HepG2 (cell line): Measurements from ENCODE around the gene COBLL1. TPM values are rescaled to one million over a fixed set of nuclear protein-coding genes. Genes with fewer than 3 reads are reported as not detected.

Experiments used
- CSRNP1 ChIP-seq: sonication (generic); formaldehyde crosslinking; IDR thresholded peaks from 2 replicates; pipeline ENCODE4 v1.8.1; 2023; ENCODE audit warnings: mild to moderate bottlenecking, missing genetic modification reagents
- ZNF3 ChIP-seq: IDR thresholded peaks from 2 replicates; pipeline ENCODE4 v1.7.0; 2017; ENCODE audit warnings: inconsistent platforms
- ZNF317 ChIP-seq: sonication (generic); formaldehyde crosslinking; IDR thresholded peaks from 2 replicates; pipeline ENCODE4 v1.5.0; 2020; ENCODE audit warnings: mild to moderate bottlenecking, missing genetic modification reagents
- ZSCAN22 ChIP-seq: sonication (generic); formaldehyde crosslinking; IDR thresholded peaks from 2 replicates; pipeline ENCODE4 v1.4.0; 2020; ENCODE audit warnings: mild to moderate bottlenecking, missing genetic modification reagents
- polyA plus RNA-seq, 8 experiments: library from polyadenylated mRNA; depleted of rRNA in 3 of 8; stranded (reverse) in 7 of 8; unstranded in 1 of 8; fragments of >200 nt; fragmentation: Illumina TruSeq in 4 of 8; extraction: Trizol in 4 of 8; gene quantifications; 2 replicates each; pipeline versions ENCODE4 v1.2.1 to v1.2.3, GENCODE V29; 2011 to 2016; ENCODE audit warnings: low read depth in 4 of 8, missing spikeins in 1 of 8, mixed read lengths in 1 of 8; ENCODE audit not compliant: insufficient read depth in 1 of 8
- total RNA-seq, 5 experiments: library from RNA; depleted of rRNA; stranded (reverse); fragments of >200 nt; fragmentation: Illumina TruSeq; extraction: Trizol; gene quantifications; 2 replicates each; pipeline ENCODE4 v1.2.3, GENCODE V29; 2016; ENCODE audit warnings: low read depth in 1 of 5
- TF ChIP-seq, protein P1 (sequence below): sonication (generic); formaldehyde crosslinking; IDR thresholded peaks from 2 replicates; pipeline ENCODE4 v1.8.0; 2022; ENCODE audit warnings: low read depth, missing genetic modification reagents
- TF ChIP-seq, protein P2 (sequence below): fragments of 450-650 bp; IDR thresholded peaks from 2 replicates; pipeline ENCODE4 v1.6.1; 2017
- TF ChIP-seq, protein P3 (sequence below), 2 experiments: fragments of 450-650 bp in 1 of 2; sonication (generic) in 1 of 2; formaldehyde crosslinking in 1 of 2; IDR thresholded peaks; 2 replicates each; pipeline versions ENCODE4 v1.6.1 to v1.8.0; 2016 to 2022; ENCODE audit warnings: antibody characterized with exemption in 1 of 2, mild to moderate bottlenecking in 1 of 2, missing genetic modification reagents in 1 of 2
- TF ChIP-seq, protein P4 (sequence below): sonication (generic); formaldehyde crosslinking; IDR thresholded peaks from 2 replicates; pipeline ENCODE4 v1.5.0; 2020; ENCODE audit warnings: mild to moderate bottlenecking, missing genetic modification reagents

Gene COBLL1
- total and polyA plus RNA-seq, 2 of the 13 experiments (the other 11 are each of a cell fraction or from before 2014, with no cell fraction given), result 32.6 to 86.8 TPM

GRCh38 chr2:164840930-164841718, 499 bp downstream of the COBLL1 start (continued):
- TF ChIP-seq, protein P1, sequence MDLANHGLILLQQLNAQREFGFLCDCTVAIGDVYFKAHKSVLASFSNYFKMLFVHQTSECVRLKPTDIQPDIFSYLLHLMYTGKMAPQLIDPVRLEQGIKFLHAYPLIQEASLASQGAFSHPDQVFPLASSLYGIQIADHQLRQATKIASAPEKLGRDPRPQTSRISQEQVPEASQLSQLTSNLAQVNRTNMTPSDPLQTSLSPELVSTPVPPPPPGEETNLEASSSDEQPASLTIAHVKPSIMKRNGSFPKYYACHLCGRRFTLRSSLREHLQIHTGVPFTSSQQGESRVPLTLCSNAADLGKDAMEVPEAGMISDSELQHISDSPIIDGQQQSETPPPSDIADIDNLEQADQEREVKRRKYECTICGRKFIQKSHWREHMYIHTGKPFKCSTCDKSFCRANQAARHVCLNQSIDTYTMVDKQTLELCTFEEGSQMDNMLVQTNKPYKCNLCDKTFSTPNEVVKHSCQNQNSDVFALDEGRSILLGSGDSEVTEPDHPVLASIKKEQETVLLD, result peak; percentile 49; the same call in 1 of the 2 replicates
- TF ChIP-seq, protein P2, sequence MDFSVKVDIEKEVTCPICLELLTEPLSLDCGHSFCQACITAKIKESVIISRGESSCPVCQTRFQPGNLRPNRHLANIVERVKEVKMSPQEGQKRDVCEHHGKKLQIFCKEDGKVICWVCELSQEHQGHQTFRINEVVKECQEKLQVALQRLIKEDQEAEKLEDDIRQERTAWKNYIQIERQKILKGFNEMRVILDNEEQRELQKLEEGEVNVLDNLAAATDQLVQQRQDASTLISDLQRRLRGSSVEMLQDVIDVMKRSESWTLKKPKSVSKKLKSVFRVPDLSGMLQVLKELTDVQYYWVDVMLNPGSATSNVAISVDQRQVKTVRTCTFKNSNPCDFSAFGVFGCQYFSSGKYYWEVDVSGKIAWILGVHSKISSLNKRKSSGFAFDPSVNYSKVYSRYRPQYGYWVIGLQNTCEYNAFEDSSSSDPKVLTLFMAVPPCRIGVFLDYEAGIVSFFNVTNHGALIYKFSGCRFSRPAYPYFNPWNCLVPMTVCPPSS, result no peak
- TF ChIP-seq ZNF317 (CRISPR knock-in tag) (0 out of 2 replicates have a peak, but pooled peaks have one; percentile 14), ZSCAN22 (CRISPR knock-in tag) (no peak), ZNF3 (no peak), CSRNP1 (CRISPR knock-in tag) (no peak; the same call in 1 of the 2 replicates)
- TF ChIP-seq, protein P3, sequence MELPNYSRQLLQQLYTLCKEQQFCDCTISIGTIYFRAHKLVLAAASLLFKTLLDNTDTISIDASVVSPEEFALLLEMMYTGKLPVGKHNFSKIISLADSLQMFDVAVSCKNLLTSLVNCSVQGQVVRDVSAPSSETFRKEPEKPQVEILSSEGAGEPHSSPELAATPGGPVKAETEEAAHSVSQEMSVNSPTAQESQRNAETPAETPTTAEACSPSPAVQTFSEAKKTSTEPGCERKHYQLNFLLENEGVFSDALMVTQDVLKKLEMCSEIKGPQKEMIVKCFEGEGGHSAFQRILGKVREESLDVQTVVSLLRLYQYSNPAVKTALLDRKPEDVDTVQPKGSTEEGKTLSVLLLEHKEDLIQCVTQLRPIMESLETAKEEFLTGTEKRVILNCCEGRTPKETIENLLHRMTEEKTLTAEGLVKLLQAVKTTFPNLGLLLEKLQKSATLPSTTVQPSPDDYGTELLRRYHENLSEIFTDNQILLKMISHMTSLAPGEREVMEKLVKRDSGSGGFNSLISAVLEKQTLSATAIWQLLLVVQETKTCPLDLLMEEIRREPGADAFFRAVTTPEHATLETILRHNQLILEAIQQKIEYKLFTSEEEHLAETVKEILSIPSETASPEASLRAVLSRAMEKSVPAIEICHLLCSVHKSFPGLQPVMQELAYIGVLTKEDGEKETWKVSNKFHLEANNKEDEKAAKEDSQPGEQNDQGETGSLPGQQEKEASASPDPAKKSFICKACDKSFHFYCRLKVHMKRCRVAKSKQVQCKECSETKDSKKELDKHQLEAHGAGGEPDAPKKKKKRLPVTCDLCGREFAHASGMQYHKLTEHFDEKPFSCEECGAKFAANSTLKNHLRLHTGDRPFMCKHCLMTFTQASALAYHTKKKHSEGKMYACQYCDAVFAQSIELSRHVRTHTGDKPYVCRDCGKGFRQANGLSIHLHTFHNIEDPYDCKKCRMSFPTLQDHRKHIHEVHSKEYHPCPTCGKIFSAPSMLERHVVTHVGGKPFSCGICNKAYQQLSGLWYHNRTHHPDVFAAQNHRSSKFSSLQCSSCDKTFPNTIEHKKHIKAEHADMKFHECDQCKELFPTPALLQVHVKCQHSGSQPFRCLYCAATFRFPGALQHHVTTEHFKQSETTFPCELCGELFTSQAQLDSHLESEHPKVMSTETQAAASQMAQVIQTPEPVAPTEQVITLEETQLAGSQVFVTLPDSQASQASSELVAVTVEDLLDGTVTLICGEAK (IDR thresholded peaks at IDR 0.05), result no peak
- TF ChIP-seq, protein P3 (CRISPR knock-in tag; IDR thresholded peaks at IDR 0.05), result no peak
- TF ChIP-seq, protein P4, sequence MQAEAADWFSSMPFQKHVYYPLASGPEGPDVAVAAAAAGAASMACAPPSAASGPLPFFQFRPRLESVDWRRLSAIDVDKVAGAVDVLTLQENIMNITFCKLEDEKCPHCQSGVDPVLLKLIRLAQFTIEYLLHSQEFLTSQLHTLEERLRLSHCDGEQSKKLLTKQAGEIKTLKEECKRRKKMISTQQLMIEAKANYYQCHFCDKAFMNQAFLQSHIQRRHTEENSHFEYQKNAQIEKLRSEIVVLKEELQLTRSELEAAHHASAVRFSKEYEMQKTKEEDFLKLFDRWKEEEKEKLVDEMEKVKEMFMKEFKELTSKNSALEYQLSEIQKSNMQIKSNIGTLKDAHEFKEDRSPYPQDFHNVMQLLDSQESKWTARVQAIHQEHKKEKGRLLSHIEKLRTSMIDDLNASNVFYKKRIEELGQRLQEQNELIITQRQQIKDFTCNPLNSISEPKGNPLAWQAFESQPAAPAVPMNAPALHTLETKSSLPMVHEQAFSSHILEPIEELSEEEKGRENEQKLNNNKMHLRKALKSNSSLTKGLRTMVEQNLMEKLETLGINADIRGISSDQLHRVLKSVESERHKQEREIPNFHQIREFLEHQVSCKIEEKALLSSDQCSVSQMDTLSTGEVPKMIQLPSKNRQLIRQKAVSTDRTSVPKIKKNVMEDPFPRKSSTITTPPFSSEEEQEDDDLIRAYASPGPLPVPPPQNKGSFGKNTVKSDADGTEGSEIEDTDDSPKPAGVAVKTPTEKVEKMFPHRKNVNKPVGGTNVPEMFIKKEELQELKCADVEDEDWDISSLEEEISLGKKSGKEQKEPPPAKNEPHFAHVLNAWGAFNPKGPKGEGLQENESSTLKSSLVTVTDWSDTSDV, result 0 out of 2 replicates have a peak, but pooled peaks have one; percentile 68
